Cardiac ventricle fibroblast (primary cell): Measurements from ENCODE around the gene CABP7. TPM values are rescaled to one million over a fixed set of nuclear protein-coding genes. Genes with fewer than 3 reads are reported as not detected.

Experiments used
- total RNA-seq: library from RNA; depleted of rRNA; stranded (reverse); fragments of >200 nt; gene quantifications from 2 replicates; pipeline ENCODE4 v1.2.3, GENCODE V29; 2015

Gene CABP7
- not detected in 2 replicates for total RNA-seq

DNA sequence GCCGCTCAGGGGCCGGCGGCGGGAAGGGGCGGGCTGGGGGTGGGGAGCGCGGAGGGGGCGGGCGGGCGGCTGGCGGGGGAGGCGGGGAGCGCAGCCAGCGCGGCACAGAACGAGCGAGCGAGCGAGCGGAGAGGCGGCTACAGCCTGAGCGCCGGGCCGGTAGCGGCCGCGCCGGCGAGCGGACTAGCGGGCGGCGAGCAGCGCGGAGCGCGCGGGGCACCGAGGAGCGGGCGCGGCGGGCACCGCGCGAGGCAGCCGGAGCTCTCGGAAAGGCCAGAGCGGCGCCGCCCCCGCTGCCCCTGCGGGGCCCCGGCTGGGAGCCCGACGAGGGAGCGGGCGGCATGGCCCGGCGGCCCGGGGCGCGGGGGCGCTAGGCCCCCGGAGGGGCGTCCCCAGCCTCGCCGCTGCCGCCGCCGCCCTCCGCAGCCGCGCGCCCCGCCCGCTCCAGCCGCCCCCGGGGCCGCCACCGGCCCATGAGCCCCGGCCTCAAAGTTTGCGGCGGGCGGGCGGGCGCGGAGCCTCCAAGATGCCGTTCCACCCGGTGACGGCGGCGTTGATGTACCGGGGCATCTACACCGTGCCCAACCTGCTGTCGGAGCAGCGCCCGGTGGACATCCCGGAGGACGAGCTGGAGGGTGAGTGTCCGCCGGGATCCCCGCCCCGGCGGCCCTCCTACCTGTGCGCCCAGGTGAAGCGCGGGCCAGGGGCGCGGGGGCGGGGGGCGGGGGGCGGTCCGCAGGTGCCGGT lies at the start of gene CABP7:
TSS of gene CABP7 (plus strand) at position 105 of the 747 bp plus-strand sequence. CDS start at position 527, 422 bp downstream.

DNA sequence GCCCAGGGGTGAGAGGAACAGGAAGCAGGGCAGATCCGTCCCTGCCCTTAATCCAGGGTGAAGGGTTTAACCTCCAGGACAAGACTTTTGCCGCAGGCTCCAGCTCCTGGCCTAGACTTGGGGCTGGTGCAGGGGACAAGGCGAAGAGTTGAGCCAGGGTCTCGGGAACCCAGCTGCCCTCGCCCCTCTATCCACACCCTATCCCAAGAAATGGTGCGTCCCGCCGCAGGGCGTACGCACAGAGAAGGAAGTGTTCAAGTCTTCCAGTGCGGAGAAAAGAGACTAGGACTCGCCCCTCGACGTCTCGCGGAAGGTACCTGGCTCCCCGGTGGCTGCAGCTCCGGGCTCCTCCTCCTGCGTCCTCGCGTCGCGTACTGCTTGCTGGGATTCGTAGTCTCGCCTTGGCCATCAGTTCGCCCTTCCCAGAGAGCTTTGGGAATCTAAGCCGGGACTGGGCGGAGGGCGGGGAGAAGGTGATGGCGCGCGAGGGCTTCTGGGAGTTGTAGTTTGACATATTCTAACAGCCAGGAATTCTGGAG lies 46.9 kb downstream of the CABP7 start, which contains the start of gene ZMAT5:
TSS of gene ZMAT5 (minus strand) at position 376 of the 539 bp plus-strand sequence. CDS start 18,463 bp downstream, outside the sequence.

GRCh38 chr22:29767171-29768051 lies 47.6 kb downstream of the CABP7 start, which contains the start of gene UQCR10:
UQCR10 (plus strand) TSS chr22:29767369; CDS start chr22:29767399, 30 bp downstream.

Other genes starting within 250 kb of the CABP7 start
- 0.94 and 1.7 TPM in 2 replicates for gene NEFH, start 239.8 kb upstream of the CABP7 start, total RNA-seq
- 21.8 and 25.4 TPM in 2 replicates for gene THOC5, start 166.2 kb upstream of the CABP7 start, total RNA-seq
- 23.0 and 23.5 TPM in 2 replicates for gene NIPSNAP1, start 138.9 kb upstream of the CABP7 start, total RNA-seq
- 32.4 and 34.7 TPM in 2 replicates for gene NF2, start 116.4 kb upstream of the CABP7 start, total RNA-seq
- 18.2 and 21.6 TPM in 2 replicates for gene ZMAT5, start 47.0 kb downstream of the CABP7 start, total RNA-seq
- gene UQCR10, start 47.4 kb downstream of the CABP7 start, total RNA-seq = 67.0 and 78.5 TPM in 2 replicates
- 29.8 and 34.7 TPM in 2 replicates for gene ASCC2, start 118.3 kb downstream of the CABP7 start, total RNA-seq
- gene MTMR3, start 163.2 kb downstream of the CABP7 start, total RNA-seq = 16.4 and 26.7 TPM in 2 replicates